Fibroblast of lung (primary cell): Measurements from ENCODE around the gene CSAD. TPM values are rescaled to one million over a fixed set of nuclear protein-coding genes. Genes with fewer than 3 reads are reported as not detected.
"Not testable (repeated sequence)": the region's sequence is repeated elsewhere in the genome, so short reads cannot be mapped to it uniquely, and the experiment has no call there.

ENCODE experiments used
- DNase-seq, 2 donors: peaks; one replicate each; pipeline versions ENCODE4 v3.0.0 to v3.0.0-alpha.2; 2010; ENCODE audit warnings: low read depth in 2 of 2
- H2AFZ ChIP-seq: 2 replicates; pipeline ENCODE4 v1.5.1; 2012; ENCODE audit warnings: low read length, control low read depth, inconsistent platforms
- H3K27ac ChIP-seq: 2 replicates; pipeline ENCODE4 v1.5.1; 2011; ENCODE audit warnings: low read length, control low read depth; ENCODE audit not compliant: insufficient read depth
- H3K27me3 ChIP-seq: 2 replicates; pipeline ENCODE4 v1.5.1; 2011; ENCODE audit warnings: mild to moderate bottlenecking, low read length; ENCODE audit not compliant: control insufficient read depth, insufficient read depth
- H3K36me3 ChIP-seq: 2 replicates; pipeline ENCODE4 v1.5.1; 2011; ENCODE audit warnings: low read length; ENCODE audit not compliant: control insufficient read depth, insufficient read depth
- H3K4me1 ChIP-seq: 2 replicates; pipeline ENCODE4 v1.5.1; 2011; ENCODE audit warnings: low read length; ENCODE audit not compliant: control insufficient read depth, insufficient read depth; ENCODE audit errors: extremely low read depth
- H3K4me2 ChIP-seq: 2 replicates; pipeline ENCODE4 v1.5.1; 2011; ENCODE audit warnings: low read length, control low read depth; ENCODE audit not compliant: insufficient read depth; ENCODE audit errors: extremely low read depth
- H3K4me3 ChIP-seq, 4 experiments: fragments of 200-600 bp in 1 of 4; sonication (generic) in 1 of 4; replicated peaks in 1 of 4; 2 replicates each; pipeline ENCODE4 v1.5.1; 2011 to 2016; ENCODE audit warnings: low read length in 4 of 4, low read depth in 3 of 4, mild to moderate bottlenecking in 3 of 4, control low read depth in 2 of 4, inconsistent platforms in 1 of 4, mixed read lengths in 1 of 4; ENCODE audit not compliant: insufficient read depth in 1 of 4; ENCODE audit errors: control extremely low read depth in 1 of 4
- H3K79me2 ChIP-seq: 2 replicates; pipeline ENCODE4 v1.5.1; 2012; ENCODE audit warnings: mild to moderate bottlenecking, low read length, inconsistent platforms; ENCODE audit not compliant: control insufficient read depth, insufficient read depth
- H3K9ac ChIP-seq: 2 replicates; pipeline ENCODE4 v1.5.1; 2011; ENCODE audit warnings: mild to moderate bottlenecking, low read length, control low read depth; ENCODE audit not compliant: insufficient read depth
- H3K9me3 ChIP-seq: 2 replicates; pipeline ENCODE4 v1.5.1; 2012; ENCODE audit warnings: low read depth, low read length; ENCODE audit not compliant: control insufficient read depth, insufficient read depth
- H4K20me1 ChIP-seq: 2 replicates; pipeline ENCODE4 v1.5.1; 2011; ENCODE audit warnings: low read length; ENCODE audit not compliant: control insufficient read depth, insufficient read depth; ENCODE audit errors: extremely low read depth
- CTCF ChIP-seq, 2 donors: IDR thresholded peaks in 1 of 2; conservative IDR thresholded peaks in 1 of 2; 1 replicate in 1 of 2; 2 replicates in 1 of 2; pipeline ENCODE4 v1.5.1; 2011 to 2012; ENCODE audit warnings: low read length in 2 of 2, control low read depth in 1 of 2, inconsistent platforms in 1 of 2, low read depth in 1 of 2, mild to moderate bottlenecking in 1 of 2
- EZH2 ChIP-seq: IDR thresholded peaks from 2 replicates; pipeline ENCODE4 v1.5.1; 2012; ENCODE audit warnings: low read length, control low read depth, mild to moderate bottlenecking; ENCODE audit errors: missing control alignments
- polyA plus RNA-seq, 2 donors: library from polyadenylated mRNA; depleted of rRNA in 1 of 2; stranded (reverse) in 1 of 2; unstranded in 1 of 2; fragments of >200 nt; gene quantifications; 2 replicates each; pipeline ENCODE4 v1.2.1, GENCODE V29; 2011 to 2012; ENCODE audit warnings: missing spikeins in 1 of 2
- total RNA-seq: library from RNA; depleted of rRNA; stranded (reverse); fragments of >200 nt; gene quantifications from 2 replicates; pipeline ENCODE4 v1.2.1, GENCODE V29; 2014

CSAD gene
- total and polyA plus RNA-seq, 2 donors (not counting 1 experiment from before 2014, with no cell fraction given) = 7.8 to 10.1 TPM

- no peak for TF ChIP-seq CTCF (conservative IDR thresholded peaks at IDR 0.05 in 1 of 2, IDR thresholded peaks at IDR 0.05 in 1 of 2; ENCODE audit: low read depth in 1 of 2, low read length in 2 of 2)
- no peak for TF ChIP-seq EZH2
- no peaks in the 10 kb centered on the region for H4K20me1 ChIP-seq
- no peak overlapping the region for H3K9ac ChIP-seq
- no peak for DNase-seq
- H3K9me3 ChIP-seq = no peaks in the 10 kb centered on the region
- H3K79me2 ChIP-seq = no peaks in the 10 kb centered on the region
- H3K4me1 ChIP-seq = no peaks in the 10 kb centered on the region
- H3K4me2 ChIP-seq = no peak overlapping the region
- no peak overlapping the region for H3K4me3 ChIP-seq
- no peaks in the 10 kb centered on the region for H3K36me3 ChIP-seq
- no peak overlapping the region for H2AFZ ChIP-seq
- no peak overlapping the region for H3K27ac ChIP-seq
- H3K27me3 ChIP-seq = no peaks in the 10 kb centered on the region
Measured at GRCh38 chr12:53113136-53113705, 67.5 kb downstream of the CSAD start.

GRCh38 chr12:53112431-53112830, 68.3 kb downstream of the CSAD start:
- not testable (repeated sequence) for H3K27ac ChIP-seq, H3K79me2 ChIP-seq, DNase-seq, H3K4me3 ChIP-seq, H3K9ac ChIP-seq, H3K36me3 ChIP-seq, H3K9me3 ChIP-seq, H3K27me3 ChIP-seq, H2AFZ ChIP-seq, H4K20me1 ChIP-seq, H3K4me1 ChIP-seq, H3K4me2 ChIP-seq

Other genes starting within 250 kb of the CSAD start
- gene KRT18, start 231.8 kb downstream of the CSAD start, total RNA-seq = 1.2 and 3.1 TPM in 2 replicates
- 11.8 and 88.0 TPM in 2 replicates for gene KRT18, start 231.8 kb downstream of the CSAD start, polyA plus RNA-seq
- 1,180 and 1,819 TPM in 2 replicates for gene EIF4B, start 174.5 kb downstream of the CSAD start, total RNA-seq
- gene EIF4B, start 174.5 kb downstream of the CSAD start, polyA plus RNA-seq = 380 and 466 TPM in 2 replicates
- gene TNS2, start 130.9 kb downstream of the CSAD start, total RNA-seq = 52.4 and 60.6 TPM in 2 replicates
- 35.3 and 45.5 TPM in 2 replicates for gene TNS2, start 130.9 kb downstream of the CSAD start, polyA plus RNA-seq
- 13.9 and 18.2 TPM in 2 replicates for gene SPRYD3, start 101.5 kb downstream of the CSAD start, total RNA-seq
- 23.3 and 27.7 TPM in 2 replicates for gene SPRYD3, start 101.5 kb downstream of the CSAD start, polyA plus RNA-seq
- 592 and 973 TPM in 2 replicates for gene IGFBP6, start 83.3 kb downstream of the CSAD start, total RNA-seq
- gene IGFBP6, start 83.3 kb downstream of the CSAD start, polyA plus RNA-seq = 229 and 274 TPM in 2 replicates
- gene SOAT2, start 77.4 kb downstream of the CSAD start, total RNA-seq = under 0.01 TPM in 1 of 2 replicates, not detected in the other
- gene SOAT2, start 77.4 kb downstream of the CSAD start, polyA plus RNA-seq = 0.12 TPM in 1 of 2 replicates, not detected in the other
- 14.6 and 16.8 TPM in 2 replicates for gene ZNF740, start 203 bp downstream of the CSAD start, total RNA-seq
- gene ZNF740, start 203 bp downstream of the CSAD start, polyA plus RNA-seq = 7.3 and 10.6 TPM in 2 replicates
- gene ITGB7, start 26.3 kb upstream of the CSAD start, total RNA-seq = 0.26 and 0.50 TPM in 2 replicates
- 0.15 and 0.20 TPM in 2 replicates for gene ITGB7, start 26.3 kb upstream of the CSAD start, polyA plus RNA-seq
- gene RARG, start 51.3 kb upstream of the CSAD start, total RNA-seq = 26.7 and 51.4 TPM in 2 replicates
- 26.9 and 30.4 TPM in 2 replicates for gene RARG, start 51.3 kb upstream of the CSAD start, polyA plus RNA-seq
- gene ESPL1, start 87.4 kb upstream of the CSAD start, total RNA-seq = 0.26 and 1.8 TPM in 2 replicates
- gene ESPL1, start 87.4 kb upstream of the CSAD start, polyA plus RNA-seq = 1.4 and 5.8 TPM in 2 replicates
- gene PFDN5, start 114.6 kb upstream of the CSAD start, total RNA-seq = 735 and 788 TPM in 2 replicates
- gene PFDN5, start 114.6 kb upstream of the CSAD start, polyA plus RNA-seq = 977 and 1,007 TPM in 2 replicates
- gene MYG1, start 118.8 kb upstream of the CSAD start, total RNA-seq = 52.0 and 55.7 TPM in 2 replicates
- 40.8 and 52.2 TPM in 2 replicates for gene MYG1, start 118.8 kb upstream of the CSAD start, polyA plus RNA-seq
- gene AAAS, start 140.7 kb upstream of the CSAD start, total RNA-seq = 29.5 and 37.8 TPM in 2 replicates
- 34.2 and 50.4 TPM in 2 replicates for gene AAAS, start 140.7 kb upstream of the CSAD start, polyA plus RNA-seq
- gene SP7, start 155.4 kb upstream of the CSAD start, total RNA-seq = not detected in 2 replicates
- not detected in 2 replicates for gene SP7, start 155.4 kb upstream of the CSAD start, polyA plus RNA-seq
- 31.3 and 35.3 TPM in 2 replicates for gene SP1, start 199.3 kb upstream of the CSAD start, total RNA-seq
- gene SP1, start 199.3 kb upstream of the CSAD start, polyA plus RNA-seq = 38.9 and 42.0 TPM in 2 replicates
- gene AMHR2, start 242.9 kb upstream of the CSAD start, total RNA-seq = not detected in 2 replicates
- gene AMHR2, start 242.9 kb upstream of the CSAD start, polyA plus RNA-seq = not detected in 2 replicates